Measurements from ENCODE around the gene PTGES3L.

The PTGES3L gene

GRCh38 chr17:42979511-42980273 lies at the start of gene PTGES3L:
Gene PTGES3L (minus strand): TSS chr17:42980080. CDS start chr17:42980053, 27 bp downstream.
- peak; percentile 65 for DNase-seq

GRCh38 chr17:43028221-43028861 lies 48.5 kb upstream of the PTGES3L start:
- DNase-seq: no peak

GRCh38 chr17:43027091-43028032 lies 47.5 kb upstream of the PTGES3L start:
- no peak for DNase-seq

GRCh38 chr17:43026595-43026994 lies 46.7 kb upstream of the PTGES3L start:
- DNase-seq: no peak

- no peak for DNase-seq
These were observed 46.1 kb upstream of the PTGES3L start for GRCh38 chr17:43025766-43026537.

- DNase-seq: peak; percentile 27
These were observed 45.4 kb upstream of the PTGES3L start for GRCh38 chr17:43025290-43025657.

GRCh38 chr17:43024407-43025289 lies 44.8 kb upstream of the PTGES3L start, which contains the start of gene RND2:
Gene RND2 (plus strand): TSS chr17:43025231. CDS start chr17:43025348, 117 bp downstream.
- DNase-seq: peak; percentile 85

- peak; percentile 59 for DNase-seq
These were observed 42.0 kb upstream of the PTGES3L start, which contains the start of gene VAT1 for GRCh38 chr17:43021741-43022512. Gene VAT1 (minus strand): TSS chr17:43022385. CDS start chr17:43022322, 63 bp downstream.

- DNase-seq: peak; percentile 47
These were observed 41.2 kb upstream of the PTGES3L start for GRCh38 chr17:43020789-43021740.

GRCh38 chr17:43020030-43020621 lies 40.2 kb upstream of the PTGES3L start:
- no peak for DNase-seq

GRCh38 chr17:43019418-43019817 lies 39.5 kb upstream of the PTGES3L start:
- DNase-seq: no peak

GRCh38 chr17:43018932-43019331 lies 39.1 kb upstream of the PTGES3L start:
- no peak for DNase-seq

GRCh38 chr17:43018008-43018853 lies 38.4 kb upstream of the PTGES3L start:
- peak; percentile 40 for DNase-seq

- no peak for DNase-seq
These were observed 36.3 kb upstream of the PTGES3L start for GRCh38 chr17:43016216-43016615.

- no peak for DNase-seq
These were observed 35.7 kb upstream of the PTGES3L start for GRCh38 chr17:43015579-43015978.

GRCh38 chr17:43014649-43015542 lies 35.0 kb upstream of the PTGES3L start:
- DNase-seq: no peak

All from NCI-H1105 treated with DMSO at 0.1 percent for 48 hours (cell line).